Hippocampal formation (tissue), 2 donors: ENCODE results near the gene SLC12A5.
A peak's percentile ranks its signal among the peaks of the same experiment; 100 is the strongest.

Source experiments
- DNase-seq, 2 donors: peaks; one replicate each; lab custom pipeline; 2025; lab: John Stamatoyannopoulos, UW

SLC12A5 gene

DNA sequence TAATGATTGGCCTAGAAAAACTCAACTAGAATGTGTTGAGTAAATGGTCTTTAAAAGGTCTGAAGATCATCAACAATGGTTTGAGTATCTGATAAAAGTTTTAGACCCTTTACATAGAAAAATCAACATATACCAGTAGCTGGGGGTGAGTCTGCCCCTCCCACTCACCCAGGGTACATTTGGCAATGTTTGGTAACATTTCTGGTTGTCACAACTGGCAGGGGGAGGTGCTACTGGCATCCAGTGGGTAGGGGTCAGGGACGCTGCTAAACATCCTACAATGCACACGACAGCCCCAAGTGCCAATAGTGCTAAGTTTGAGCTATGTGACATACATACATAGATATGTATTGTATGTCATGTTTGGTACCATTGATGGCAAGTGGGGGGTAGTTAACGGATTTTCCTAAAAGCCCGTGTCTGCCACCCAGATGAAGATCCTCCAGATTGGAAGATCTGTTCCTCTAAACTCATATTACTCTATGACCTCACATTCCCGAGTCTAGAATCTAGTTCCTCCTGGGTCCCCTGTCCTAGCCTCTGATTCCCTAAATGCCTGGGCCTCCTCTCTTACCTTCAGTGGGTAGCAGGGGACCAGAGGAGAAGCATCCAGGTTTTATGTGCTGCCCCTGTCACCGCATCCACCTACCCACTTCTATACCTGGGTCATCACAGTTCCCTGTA lies 22.9 kb upstream of the SLC12A5 start:
- DNase-seq: no peak

DNA sequence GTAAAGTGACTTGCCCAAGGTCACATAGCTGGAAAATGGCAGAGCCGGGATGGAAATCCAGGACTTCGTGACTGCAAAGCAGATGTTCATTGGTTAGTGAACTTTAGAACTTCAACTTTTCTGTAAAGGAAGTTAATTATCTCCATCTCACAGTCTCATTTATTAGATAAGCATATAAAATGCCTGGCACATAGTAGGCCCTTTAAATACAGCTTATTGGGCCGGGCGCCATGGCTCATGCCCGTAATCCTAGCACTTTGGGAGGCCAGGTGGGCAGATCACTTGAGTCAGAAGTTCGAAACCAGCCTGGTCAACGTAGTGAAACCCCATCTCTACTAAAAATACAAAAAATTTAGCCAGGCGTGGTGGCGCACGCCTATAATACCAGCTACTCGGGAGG lies 22.1 kb upstream of the SLC12A5 start:
- no peak for DNase-seq

DNA sequence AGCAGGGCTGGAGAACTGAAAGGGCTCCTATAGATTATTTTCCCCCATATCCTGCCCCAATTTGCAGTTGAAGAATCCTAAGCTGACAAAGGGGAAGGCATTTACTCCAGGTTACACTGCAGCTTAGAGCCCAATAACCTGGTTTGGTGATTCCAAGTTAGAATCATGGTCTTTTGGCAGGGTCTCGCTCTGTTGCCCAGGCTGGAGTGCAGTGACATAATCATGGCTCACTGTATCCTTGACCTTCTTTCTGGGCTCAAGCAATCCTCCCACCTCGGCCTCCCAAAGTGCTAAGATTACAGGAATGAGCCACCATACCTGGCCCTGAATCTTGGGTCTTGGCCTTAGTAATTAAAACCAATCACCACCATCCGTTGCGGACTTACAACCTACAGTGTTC lies 21.3 kb upstream of the SLC12A5 start:
- DNase-seq: no peak

DNA sequence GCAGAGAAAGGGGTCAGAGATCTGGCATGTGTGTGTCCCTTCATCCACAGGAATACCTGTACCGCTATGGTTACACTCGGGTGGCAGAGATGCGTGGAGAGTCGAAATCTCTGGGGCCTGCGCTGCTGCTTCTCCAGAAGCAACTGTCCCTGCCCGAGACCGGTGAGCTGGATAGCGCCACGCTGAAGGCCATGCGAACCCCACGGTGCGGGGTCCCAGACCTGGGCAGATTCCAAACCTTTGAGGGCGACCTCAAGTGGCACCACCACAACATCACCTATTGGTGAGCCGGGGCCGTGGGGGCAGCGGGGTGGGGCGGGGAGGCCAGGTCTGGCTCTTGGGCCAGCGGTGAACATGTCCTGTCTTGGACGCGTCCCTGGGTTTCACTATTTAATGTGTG lies 19.2 kb upstream of the SLC12A5 start:
- no peak for DNase-seq

DNA sequence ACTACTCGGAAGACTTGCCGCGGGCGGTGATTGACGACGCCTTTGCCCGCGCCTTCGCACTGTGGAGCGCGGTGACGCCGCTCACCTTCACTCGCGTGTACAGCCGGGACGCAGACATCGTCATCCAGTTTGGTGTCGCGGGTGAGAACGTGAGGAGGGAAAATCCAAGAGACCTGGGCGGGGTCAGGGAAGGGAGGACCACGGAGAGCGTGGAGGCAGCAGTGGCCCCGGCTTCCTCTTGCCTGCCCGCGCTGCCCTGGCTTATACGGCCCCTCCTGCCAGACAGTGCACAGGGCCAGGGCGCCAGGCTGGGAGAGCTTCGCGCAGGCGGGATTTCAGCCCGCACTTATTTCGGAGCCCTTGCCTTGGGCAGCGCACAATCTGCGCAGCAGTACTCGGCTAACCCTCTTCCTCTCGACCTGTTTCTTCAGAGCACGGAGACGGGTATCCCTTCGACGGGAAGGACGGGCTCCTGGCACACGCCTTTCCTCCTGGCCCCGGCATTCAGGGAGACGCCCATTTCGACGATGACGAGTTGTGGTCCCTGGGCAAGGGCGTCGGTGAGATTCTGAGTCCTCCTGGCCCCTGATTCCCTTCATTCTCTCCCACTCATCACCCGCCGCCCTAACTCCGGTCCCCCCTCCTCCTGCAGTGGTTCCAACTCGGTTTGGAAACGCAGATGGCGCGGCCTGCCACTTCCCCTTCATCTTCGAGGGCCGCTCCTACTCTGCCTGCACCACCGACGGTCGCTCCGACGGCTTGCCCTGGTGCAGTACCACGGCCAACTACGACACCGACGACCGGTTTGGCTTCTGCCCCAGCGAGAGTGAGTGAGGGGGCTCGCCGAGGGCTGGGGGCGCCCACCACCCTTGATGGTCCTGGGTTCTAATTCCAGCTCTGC lies 18.3 kb upstream of the SLC12A5 start:
- DNase-seq: no peak

DNA sequence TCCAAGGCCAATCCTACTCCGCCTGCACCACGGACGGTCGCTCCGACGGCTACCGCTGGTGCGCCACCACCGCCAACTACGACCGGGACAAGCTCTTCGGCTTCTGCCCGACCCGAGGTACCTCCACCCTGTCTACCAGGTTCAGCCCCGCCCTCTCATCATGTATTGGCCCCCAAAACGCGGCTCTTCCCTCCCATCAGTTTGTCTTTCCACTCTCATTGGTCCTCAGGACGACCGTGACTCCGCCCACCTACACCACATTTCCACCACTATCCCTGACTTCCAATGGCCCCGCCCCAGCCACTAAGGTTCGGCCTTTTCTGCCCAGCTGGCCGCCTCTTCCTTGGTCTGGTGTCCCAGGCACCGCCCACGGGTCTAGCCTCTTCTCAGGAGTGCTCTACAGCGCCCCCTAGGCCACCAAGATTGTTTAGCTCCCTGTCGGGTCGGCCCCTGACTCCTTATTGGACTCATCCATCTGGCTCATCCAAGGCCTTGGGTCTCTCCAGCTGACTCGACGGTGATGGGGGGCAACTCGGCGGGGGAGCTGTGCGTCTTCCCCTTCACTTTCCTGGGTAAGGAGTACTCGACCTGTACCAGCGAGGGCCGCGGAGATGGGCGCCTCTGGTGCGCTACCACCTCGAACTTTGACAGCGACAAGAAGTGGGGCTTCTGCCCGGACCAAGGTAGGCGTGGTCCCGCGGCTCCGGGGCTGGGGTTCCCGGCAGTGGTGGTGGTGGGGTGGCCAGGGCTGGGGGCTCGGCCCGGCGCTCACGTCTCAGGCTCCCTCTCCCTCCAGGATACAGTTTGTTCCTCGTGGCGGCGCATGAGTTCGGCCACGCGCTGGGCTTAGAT lies 17.2 kb upstream of the SLC12A5 start:
- no peak for DNase-seq

DNA sequence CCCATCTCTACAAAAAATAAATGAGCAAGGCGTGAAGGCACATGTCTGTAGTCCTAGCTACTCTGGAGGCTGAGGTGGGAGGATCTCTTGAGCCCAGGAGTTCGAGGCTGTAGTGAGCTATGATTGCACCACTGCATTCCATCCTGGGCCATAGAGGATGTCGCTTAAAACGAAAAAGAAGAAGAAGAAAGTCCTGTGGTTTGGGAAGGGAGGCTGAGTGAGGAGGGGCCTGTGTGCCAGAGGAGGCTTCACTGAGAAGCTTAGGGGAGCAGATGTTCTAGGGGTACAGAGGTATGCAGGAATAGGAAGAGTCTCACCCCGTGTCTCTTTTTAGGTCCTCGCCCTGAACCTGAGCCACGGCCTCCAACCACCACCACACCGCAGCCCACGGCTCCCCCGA lies 16.1 kb upstream of the SLC12A5 start:
- DNase-seq: no peak

DNA sequence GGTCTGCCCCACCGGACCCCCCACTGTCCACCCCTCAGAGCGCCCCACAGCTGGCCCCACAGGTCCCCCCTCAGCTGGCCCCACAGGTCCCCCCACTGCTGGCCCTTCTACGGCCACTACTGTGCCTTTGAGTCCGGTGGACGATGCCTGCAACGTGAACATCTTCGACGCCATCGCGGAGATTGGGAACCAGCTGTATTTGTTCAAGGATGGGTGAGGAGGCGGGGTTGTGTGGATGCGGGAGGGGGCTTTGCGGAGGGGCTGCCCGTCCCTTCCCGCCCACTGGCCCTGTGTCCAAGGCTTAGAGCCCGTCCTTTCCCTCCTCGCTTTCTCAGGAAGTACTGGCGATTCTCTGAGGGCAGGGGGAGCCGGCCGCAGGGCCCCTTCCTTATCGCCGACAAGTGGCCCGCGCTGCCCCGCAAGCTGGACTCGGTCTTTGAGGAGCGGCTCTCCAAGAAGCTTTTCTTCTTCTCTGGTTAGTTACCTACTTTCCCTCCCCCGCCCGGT lies 15.6 kb upstream of the SLC12A5 start:
- no peak for DNase-seq

DNA sequence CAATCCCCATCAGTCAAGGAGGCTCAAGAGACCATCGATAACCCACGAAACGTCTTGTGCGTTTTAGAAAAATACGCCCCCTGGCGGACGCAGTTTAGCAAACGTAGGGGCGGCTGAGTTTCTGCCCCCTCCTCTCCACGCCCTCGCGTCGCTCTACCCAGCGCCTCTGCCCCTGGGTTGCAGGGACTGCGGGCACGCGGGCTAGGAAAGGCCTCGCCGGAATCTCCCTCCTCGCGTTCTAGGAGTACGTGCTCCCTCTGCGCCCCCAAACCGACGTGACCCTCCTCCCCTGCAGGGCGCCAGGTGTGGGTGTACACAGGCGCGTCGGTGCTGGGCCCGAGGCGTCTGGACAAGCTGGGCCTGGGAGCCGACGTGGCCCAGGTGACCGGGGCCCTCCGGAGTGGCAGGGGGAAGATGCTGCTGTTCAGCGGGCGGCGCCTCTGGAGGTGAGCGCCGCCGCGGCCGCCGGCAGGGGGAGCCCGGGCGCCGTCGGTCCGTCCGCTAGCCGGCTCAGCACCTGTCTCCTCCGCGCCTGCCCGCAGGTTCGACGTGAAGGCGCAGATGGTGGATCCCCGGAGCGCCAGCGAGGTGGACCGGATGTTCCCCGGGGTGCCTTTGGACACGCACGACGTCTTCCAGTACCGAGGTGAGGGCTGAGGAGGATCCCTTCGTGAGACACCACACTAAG lies 15.0 kb upstream of the SLC12A5 start:
- DNase-seq: no peak

DNA sequence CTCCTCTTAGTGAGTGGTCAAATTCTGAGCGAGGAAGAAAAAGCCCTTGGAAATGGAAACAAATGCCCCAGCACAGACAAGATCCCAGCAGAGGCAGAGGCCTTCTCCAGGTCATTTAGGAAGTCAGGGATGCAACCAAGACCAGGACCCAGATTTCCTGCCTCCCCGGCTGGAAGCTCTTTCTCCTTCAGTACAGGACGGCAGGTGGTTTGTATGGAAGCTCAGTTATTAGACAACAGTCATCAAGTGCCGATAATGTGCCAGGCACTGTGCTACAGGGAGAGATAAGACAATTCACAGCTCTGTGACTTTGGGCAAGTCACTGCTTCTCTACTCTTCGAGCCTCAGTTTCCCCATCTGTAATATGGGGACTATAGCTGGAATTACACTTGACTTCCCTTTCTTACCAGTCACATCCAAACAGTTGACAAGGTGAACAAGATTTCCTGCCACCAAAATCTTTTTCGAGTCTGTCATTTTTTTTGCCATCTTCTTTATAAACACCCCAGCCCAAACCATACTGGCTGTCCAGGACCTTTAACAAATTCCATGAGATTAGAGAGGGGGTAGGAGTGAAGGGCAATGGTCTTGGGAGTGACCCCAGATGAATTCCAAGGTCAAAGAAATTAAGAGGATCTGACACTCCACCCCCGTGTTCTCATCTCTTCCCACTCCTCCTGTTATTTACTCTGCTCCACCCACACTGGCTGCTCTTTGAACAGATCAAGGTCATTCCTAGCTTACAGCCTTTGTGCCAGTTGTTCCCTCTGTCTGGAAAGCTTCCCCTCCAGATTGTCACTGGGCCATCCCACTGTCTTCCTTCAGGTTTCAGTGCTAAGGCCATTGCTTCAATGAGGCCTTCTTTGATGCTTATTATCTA lies 14.3 kb upstream of the SLC12A5 start:
- no peak for DNase-seq

DNA sequence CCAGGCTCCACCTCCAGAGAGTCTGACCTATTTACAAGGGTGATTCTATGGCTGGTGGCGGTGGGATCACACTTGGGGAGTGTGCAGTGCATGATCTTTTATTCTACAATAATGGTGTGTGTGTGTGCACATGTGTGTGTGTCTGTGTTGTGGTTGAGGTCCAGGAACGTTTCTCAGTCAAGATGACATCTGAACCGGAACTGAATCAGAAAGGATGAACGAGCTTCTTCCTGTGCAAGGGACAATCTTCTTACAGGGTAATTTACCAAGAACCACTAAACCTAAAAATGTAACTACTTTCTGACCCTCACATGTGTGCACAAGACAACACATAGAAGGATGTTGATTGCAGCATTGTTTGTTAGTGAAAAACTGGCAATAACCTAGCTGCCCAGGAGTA lies 11.7 kb upstream of the SLC12A5 start:
- no peak for DNase-seq

DNA sequence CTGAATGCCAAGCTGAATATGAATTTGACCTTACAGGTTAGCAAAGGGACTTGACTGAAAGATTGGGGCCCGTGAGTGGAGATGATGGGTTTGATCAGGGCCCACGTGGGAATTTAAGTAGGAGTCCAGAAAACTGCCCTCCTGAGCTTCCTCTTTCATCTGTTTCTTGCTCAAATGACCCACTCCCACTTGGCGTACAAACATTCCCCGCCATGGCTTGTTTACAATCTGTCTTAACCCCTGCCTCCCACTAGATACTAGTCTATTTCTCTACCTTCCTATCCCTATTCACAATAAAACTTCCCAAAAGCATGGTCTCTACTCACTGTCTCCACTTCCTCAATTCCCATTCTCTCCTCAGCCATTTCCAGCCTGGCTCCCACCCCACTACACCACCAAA lies 10.9 kb upstream of the SLC12A5 start:
- no peak for DNase-seq

DNA sequence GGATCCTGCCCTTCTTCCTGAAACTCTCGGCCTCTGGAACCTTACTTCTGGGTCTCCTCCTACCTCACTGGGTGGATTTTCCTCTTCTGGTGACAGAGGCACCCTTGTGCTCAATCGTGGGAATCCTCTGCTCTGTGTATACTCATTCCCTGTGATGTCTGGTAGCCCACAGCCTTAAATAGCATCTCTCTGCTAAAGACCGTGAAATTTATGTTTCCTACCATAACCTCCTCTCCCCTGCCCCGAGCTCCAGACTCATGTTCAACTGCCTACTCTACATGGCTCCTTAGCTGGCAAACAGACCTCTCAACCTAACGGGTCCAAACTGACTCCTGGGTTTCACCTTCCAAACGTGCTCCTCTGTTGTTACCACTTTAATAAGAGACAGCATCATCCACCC lies 10.4 kb upstream of the SLC12A5 start:
- DNase-seq: no peak

DNA sequence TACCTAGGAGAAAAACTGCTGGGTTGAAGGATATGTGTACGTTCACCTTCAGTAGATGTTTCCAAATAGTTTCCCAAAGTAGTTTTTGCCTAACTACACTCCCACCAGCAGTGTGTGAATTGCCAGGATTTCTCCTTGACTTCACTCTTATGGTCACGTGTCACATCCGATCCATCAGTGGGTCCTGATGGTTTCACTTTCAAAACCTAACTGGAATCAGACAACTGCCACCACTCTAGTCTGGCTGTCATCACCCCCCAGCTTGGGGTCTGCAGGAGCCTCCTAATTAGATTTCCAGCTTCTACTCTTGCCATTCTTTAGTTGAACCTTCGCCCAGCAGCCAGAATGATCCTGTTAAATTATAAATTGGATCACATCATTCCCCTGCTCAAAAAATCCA lies 8.5 kb upstream of the SLC12A5 start:
- no peak for DNase-seq

DNA sequence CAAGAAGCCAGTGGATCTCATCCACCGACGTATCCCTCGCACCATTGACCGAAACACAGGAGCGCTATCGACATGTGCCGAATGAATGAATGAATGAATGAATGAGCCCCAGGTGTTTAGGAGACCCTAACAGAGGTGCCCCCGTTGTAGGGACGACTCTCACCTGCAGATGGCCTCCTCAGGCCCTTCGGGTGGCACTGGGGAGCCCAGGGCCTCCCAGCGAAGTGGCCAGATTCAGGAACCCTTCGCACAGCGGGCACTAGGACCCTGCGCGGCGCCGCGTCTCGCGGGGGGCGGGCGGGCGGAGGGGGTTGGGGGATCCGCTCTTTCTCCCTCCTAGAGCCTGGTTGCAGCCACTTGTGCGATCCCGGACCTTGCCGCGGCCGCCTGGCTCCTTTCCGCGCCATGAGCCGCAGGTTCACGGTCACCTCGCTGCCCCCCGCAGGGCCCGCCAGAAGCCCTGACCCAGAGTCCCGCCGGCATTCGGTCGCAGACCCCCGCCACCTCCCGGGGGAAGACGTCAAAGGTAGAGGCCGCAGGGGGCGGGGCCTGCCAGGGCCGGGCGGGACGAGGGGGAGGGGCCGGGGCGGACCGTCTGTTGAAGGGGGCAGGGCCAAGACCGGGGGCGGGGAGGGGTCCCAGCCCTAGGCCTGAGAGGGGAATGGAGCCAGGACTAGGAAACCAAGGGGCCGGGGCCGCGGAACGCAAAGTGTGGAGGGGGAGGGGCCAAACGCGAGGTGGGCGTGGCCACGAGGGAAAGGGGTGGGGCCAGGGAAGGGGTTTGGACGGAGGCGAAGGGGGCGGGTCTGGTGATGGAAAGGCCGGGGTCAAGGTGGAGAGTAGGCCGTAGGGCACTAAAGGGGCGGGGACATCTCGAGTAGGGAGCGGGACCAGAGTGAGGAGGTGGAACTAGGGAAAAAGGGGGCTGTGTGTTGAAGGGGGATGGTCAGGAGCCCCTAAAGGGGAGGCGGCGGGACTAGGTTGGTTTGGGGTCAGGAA lies 7.4 kb upstream of the SLC12A5 start:
- peak in 1 of 2 donors; percentile 57 for DNase-seq

DNA sequence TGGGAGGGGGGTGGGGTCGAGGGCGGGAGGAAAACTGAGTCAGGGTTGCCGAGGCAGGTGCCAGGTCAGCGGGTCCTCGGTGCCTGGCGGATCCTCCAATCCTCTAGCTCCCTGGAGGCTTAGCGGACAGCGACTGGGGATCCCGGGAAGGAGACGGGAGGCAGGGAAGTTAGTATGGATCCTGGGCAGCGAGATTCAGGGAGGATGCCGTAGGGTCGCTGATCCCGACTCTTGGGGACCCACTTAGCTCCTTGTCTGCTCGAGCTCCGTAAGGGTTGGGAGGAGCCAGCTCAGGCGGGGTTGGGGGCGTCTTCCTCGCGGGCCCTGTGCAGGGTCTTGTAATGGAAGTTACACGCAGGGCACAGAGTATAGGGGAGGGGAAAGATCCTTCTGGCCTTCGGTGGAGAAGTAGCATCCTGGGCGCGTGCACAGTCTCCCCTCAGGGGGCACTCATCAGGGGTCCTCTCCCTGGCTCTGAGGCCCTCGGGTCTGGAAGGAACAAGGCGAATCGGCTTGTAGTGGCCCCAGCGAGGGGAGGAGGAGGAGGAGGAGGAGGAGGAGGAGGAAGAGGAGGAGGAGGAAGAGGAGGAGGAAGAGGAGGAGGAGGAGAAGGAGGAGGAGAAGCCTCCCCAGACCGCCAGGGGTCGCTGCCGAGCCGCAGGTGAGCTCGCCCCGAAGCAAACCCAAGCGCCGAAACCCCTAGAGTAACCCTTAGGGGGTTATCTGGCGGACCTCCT lies 6.4 kb upstream of the SLC12A5 start:
- DNase-seq: peak; percentile 42 to 54

DNA sequence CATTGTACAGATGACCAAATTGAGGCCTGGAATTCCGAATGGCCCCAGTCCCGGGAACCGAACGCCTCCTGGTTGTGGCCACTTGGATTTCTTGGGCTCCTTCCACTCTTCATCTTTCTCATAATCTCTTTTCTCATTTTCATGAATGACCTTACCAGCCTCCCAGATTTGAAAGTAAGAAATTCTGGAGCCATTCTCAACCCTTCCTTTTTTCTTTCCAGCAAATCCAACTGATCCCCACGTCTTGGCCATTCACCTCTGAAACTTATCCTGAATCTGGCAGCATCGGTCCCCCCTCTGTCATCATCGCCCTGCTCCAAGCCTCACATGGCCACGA lies 5.9 kb upstream of the SLC12A5 start:
- DNase-seq: no peak

DNA sequence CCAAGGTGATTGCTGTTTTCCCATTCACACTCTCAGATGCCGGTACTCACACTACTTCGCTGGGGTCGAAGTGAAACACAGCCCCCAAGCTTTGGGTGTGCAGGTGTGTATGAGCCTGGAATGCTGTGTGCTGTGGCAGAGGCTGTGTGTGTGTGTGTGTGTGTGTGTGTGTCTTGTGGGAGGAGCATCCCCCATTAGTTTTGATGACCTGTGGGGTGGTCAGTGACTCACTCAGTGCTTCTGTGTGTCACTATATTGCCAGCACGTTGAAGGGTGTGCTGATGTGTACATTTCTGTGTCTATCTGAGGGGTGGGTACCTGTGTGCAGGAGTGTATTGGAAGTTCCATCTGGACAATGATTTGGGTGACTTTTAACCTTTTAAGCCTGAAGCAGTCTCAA lies 5.0 kb upstream of the SLC12A5 start:
- DNase-seq: no peak

DNA sequence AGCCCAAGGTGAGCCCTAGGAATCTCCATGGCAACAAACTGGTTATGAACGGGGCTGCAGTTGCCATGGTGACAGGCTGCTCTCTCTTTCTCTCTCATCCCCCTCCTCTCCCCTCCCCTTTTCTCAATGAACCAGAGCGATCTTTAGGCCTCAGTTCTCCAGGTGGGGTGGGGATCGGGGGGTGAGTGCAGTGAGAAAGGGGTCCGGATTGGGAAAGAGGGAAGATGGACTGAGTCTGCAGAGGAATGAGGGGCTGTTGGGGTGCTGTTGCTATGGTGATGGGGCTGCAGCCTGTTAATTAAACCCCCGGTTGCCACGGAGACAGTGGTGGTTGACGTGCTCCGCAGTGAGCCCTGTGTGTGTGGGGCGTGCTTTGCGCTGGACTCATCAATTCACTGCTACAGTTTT lies 3.6 kb upstream of the SLC12A5 start:
- DNase-seq: no peak
